Measurements from ENCODE around the gene ANXA4. TPM values are rescaled to one million over a fixed set of nuclear protein-coding genes. Genes with fewer than 3 reads are reported as not detected.
"Not testable (repeated sequence)": the region's sequence is repeated elsewhere in the genome, so short reads cannot be mapped to it uniquely, and the experiment has no call there.

Gene ANXA4
- total RNA-seq, 1 donor, result 26.1 TPM

DNA sequence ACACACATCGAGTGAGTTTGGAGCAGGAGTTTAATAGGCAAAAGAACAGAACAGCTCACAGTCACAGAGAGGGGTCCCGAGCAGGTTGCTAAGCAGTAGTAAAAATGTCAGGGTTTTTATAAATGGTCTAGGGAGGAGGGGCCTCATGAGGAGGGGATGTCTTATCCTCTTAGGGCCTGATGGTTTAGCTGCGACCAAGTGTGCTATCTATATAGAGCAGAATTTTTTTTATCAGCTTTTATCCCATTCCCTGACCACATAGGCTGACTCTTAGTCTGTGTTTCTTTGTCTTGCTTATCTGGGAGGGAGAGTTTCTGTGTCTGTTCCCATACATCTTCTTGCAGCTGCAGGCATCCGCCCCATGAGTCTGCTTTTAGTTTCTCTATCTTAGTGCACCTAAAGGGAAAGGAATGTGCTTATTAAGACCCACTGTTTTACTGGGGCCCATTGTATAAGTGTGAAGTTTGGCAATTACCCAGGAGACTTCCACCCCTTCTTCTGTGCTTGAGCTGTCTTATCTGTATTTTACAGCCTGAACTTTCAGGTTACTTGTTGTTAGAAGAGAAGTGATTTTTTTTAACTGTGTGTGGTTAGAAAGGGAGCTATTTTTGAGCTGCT, 57.1 kb downstream of the ANXA4 start:
- DNase-seq (ENCODE audit: low read depth in 2 of 3, low spot score in 2 of 3), result peak in 2 of 3 donors; percentile 79 to 92

DNA sequence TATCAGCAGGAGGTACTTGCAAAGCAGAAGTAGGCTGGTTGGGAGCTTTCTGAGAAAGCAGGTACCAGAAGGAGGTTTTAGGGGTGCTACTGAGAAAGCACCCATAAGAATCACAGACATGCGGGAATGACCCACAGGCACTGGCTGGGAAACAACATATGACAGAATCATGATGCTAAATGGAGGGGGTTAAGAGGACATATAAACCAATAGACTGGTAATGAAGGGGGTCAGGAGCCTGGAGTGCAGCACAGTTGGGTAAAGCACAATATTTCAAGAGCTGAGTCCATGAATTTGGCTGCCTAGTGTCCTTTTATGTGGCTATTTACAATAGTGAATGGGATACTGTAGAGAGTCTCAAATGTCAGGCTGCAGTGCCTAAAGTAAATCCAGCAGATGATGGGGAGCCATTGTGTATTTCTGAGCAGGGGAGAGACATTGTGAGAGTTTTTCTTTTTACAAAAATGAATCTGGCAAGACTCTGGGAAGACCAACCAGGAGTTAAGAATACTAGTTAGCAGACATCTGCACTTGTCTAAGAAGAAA, 59.9 kb downstream of the ANXA4 start:
- no peak for DNase-seq (ENCODE audit: low read depth in 2 of 3, low spot score in 2 of 3)

DNA sequence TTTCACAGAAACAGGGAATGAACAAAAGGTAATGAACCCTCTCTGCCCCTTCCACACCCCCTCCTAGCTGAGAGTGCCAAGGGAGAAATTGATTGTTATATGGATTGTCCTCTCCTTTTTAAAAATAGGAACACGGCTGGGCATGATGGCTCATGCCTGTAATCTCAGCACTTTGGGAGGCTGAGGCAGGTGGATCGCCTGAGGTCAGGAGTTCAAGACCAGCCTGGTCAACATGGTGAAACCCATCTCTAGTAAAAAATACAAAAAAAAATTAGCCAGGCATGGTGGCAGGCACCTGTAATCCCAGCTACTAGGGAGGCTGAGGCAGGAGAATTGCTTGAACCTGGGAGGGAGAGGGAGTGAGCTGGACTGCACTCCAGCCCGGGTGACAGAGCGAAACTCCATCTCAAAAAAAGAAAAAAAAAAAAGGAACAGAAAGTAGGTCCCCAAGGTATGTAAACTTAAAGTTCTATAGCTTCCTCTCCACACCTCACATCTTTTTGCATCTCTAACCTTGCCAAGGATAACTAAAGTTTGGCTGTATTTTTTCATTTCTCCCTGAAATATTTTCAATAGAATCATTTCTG, 60.9 kb downstream of the ANXA4 start:
- DNase-seq (ENCODE audit: low read depth in 2 of 3, low spot score in 2 of 3), result not testable (repeated sequence)

DNA sequence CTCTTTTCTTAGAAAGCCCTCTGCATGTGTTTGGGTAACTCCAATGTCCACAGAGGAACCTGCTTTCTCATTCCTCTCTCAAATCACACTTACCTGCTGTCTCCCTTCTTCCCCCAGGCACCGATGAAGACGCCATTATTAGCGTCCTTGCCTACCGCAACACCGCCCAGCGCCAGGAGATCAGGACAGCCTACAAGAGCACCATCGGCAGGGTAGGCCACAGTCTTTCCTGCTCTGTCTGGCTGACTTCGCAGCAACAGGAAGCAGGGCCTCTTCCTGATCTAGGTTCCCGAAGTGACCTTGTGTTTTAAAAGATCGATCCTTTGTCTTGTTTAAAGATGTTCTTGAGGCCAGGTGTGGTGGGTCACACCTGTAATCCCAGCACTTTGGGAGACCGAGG, 62.5 kb downstream of the ANXA4 start:
- DNase-seq (ENCODE audit: low read depth in 2 of 3, low spot score in 2 of 3), result peak in 1 of 3 donors; percentile 22

DNA sequence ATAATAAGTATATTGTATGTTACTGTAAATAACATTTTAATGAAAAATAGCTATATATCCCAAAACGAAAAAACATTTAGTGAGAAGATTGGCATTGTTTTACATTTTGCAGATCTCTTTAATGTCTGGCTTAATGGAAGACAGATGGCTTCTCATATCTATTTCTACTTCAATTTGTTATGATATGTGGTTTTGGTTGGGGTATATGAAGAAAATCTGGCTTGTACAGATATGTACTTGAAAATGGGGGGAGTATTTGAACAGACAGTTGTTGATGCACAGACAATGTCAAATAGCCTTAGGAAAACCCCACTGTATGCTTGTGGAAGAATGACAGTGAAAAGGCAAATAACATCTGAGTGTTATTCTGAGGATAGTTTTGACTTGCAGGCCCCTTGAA, 64.0 kb downstream of the ANXA4 start:
- no peak for DNase-seq (ENCODE audit: low read depth in 2 of 3, low spot score in 2 of 3)

DNA sequence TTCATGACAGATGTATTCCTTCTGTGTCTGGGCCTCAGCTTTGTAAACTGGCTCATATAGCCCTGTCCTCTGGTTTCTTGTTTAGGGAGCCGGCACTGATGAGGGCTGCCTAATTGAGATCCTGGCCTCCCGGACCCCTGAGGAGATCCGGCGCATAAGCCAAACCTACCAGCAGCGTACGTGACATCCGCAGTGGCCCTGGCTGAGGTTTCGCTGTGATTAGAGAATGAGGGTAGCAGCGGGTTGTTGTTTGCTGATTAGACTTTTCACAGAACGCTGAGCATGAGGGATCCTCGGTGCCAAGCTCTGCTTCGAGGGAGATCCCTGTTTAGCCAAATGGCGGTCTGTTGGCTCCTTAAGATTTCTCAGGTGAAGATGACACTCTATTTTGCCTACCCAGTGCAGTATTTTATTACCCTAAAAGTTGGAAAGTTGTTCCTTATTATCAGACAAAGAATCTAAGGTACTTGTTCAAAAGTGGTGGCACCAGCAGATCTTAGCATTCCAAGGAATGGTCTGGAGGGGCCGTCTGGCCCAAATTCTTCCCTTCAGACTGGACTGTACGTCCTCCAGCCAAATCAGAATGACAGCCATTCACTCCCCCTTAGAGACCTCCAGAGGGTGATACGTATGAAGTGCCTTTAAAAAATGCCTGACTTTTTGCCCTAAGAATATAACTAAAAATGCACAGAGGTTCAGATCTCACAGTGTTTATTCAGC, 66.0 kb downstream of the ANXA4 start:
- no peak for DNase-seq (ENCODE audit: low read depth in 2 of 3, low spot score in 2 of 3)

DNA sequence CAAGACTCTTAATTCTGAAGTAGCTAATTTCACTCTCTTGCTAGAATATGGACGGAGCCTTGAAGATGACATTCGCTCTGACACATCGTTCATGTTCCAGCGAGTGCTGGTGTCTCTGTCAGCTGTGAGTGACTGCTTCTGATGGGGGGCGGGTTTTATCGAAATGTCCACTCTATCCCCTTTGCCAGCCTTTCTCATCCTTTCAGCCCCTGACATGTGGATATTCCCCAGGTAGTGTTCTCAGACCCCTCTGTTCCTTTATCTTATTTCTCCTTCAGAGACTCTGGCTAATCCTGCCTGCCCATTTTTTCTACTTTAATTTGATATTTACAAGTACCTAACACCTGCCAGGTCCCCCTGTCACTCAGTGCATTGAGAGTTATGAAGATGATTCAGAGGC, 68.6 kb downstream of the ANXA4 start:
- DNase-seq (ENCODE audit: low read depth in 2 of 3, low spot score in 2 of 3), result no peak

DNA sequence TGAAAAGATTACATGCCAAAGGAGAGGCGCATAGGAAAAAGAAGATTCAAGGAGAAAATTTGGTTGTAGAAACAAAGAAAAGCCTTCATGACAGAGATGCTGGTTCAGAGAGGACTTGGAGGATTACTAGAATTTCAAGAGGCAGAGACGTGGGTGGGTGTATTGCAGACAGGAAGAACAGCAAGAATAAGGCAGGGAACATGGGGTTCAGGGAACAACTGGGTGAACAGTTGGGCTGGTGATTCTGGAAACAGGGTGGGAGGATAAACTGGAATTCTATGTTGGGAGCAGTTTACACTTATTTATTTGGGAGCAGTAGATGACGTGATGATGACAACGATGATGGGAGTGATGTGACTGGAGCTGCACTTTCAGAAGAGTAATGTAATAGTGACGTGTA, 69.1 kb downstream of the ANXA4 start:
- DNase-seq (ENCODE audit: low read depth in 2 of 3, low spot score in 2 of 3), result no peak

DNA sequence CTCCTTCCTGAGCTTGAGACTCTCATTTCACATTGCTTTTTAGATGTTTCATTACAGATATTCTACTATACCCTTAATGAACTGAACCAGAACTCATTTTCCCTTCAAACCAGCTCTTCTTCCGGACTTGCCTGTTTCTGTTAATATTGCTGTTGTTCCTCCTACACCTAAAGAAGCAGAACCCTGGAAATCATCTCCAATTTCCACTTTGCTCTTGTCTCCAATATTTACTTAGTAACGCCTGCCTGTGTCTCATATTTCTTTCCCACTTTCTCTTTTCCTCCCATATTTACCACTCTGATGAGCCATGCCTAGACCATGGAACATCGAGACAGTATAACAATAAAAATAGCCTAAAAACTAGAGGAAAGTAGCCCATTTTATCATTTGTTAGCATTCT, 69.7 kb downstream of the ANXA4 start:
- no peak for DNase-seq (ENCODE audit: low read depth in 2 of 3, low spot score in 2 of 3)

DNA sequence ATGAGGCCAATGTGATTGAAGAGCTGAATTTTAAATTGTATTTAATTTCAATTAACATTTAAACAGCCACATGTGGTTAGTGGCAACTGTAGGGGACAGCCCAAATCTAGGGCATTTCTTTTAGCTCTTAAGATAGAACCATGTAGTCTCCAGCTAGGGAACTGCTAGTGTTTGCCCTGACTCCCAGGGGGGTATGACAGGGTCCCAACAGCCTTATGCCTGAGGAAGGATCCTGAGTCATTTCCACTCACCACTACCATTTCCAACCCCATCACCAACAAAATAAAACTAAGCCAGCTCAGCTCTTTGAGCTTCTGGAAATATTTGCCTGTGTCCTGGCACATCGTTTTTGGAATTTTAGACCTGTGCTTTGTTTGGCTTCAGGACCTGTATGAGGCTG, 73.8 kb downstream of the ANXA4 start:
- DNase-seq (ENCODE audit: low read depth in 2 of 3, low spot score in 2 of 3), result no peak

DNA sequence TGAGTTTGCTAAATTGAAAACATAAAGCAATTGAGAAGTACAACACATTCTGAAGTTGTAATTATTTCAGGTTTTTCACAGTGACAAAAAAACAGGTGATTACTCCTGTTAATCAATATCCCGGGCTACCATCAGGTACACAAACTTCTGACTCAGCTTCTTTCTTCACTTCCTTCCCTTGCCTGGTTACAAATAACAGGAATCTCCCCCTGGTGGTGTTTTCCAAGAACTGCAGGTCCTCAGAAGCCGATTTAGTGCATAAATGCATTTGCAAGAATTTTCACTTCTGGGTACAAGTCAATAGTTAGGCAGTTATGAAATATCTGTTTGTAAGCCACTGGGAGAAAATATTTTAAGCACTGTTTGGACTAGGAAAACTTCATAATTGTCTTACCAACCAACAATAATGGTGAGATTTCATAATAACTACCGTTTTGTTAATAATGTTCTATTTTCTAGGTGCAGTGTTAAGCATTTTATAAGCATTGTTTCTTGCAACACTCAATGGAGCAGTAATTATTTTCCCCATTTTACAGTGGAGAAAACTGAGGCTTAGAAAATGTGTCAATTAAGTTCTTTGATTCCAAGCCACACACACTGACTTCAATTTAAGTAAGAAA, 75.1 kb downstream of the ANXA4 start:
- DNase-seq (ENCODE audit: low read depth in 2 of 3, low spot score in 2 of 3), result peak; percentile 52 to 91 (median 79)

DNA sequence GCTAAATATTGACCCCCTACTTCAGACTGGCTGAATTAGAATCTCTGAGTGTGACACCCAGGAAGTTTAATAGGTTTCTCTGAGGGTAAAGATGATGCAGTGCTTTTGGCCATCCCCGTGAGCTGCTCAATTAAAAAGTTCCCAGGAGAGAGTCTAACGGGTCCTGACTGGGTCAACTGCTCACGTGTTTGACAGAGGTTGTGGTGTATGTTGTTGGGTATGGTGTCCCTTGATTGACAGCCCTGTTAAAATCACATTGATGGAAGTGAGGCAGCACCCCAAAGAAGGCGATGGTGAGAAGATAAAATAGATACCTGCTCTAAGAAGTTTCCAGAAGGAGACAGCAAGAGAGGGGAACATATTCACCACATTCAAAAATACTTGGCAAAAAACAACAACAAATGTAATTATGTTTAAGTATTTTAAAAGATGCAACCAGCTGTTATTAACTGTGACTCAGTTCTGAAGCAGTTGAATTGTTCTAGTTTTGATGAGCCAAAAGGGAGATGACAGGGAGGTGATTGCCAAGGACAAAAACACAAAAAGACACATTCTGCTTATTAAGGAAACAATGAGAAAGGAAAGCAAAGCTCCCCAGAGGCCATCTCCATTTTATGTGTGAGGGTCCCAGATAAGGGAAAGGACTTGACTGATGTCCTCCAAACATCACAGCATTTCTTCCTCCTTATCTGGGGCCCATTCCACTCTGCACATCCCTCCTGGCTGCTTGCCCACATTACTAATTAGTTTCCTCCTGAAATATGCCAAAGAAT, 76.0 kb downstream of the ANXA4 start:
- DNase-seq (ENCODE audit: low read depth in 2 of 3, low spot score in 2 of 3), result peak in 1 of 3 donors; percentile 39

DNA sequence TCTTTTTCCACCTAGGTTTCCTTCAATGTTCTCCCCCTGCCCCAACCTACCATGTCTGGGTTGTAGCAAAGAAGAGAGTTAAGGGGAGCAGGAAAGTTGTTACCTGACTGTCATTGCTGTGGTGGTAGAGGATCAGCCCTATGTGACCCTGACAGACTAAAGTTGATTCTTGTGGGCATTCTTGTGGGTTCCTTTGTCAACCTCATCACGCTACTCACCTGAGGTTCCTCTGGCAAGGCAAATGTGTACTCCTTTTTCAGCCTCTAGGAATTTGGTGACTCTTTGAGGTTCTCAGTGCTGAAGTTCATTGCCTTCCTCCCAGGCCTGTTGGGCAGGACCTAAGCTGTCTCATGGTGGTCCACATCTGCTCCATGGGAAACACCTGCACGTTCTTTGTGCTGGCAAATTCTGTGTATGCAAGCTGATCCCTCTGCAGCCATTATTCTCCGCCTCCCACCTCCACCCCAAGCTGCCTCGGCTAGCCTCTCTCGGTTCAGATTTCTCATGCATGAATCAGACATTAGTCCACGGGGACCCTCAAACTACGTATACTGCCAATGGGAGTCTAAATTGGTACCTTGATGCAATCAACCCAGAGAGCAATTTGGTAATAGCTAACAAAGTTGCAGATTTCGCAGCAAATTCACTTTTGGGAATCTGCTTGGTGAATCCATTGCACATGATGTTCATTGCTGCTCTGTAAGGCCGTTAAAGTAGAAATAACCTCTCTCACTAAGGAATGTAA, 86.0 kb downstream of the ANXA4 start:
- DNase-seq (ENCODE audit: low read depth in 2 of 3, low spot score in 2 of 3), result no peak

DNA sequence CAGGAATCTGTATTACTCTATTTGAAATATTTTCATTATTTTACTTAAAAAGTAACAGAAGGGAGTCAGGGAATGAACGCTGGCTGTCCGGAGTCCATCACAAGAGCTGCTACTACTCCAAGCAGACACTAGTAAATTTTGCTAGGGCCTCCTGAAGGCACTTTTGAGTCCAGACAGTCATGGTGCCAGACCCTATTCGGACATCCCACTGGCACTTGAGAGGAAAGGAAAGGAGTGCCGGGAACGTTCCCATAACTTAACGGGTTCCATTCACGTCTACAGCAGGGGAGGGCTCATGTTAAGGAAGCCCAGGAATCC, 87.0 kb downstream of the ANXA4 start:
- DNase-seq (ENCODE audit: low read depth in 2 of 3, low spot score in 2 of 3), result no peak

DNA sequence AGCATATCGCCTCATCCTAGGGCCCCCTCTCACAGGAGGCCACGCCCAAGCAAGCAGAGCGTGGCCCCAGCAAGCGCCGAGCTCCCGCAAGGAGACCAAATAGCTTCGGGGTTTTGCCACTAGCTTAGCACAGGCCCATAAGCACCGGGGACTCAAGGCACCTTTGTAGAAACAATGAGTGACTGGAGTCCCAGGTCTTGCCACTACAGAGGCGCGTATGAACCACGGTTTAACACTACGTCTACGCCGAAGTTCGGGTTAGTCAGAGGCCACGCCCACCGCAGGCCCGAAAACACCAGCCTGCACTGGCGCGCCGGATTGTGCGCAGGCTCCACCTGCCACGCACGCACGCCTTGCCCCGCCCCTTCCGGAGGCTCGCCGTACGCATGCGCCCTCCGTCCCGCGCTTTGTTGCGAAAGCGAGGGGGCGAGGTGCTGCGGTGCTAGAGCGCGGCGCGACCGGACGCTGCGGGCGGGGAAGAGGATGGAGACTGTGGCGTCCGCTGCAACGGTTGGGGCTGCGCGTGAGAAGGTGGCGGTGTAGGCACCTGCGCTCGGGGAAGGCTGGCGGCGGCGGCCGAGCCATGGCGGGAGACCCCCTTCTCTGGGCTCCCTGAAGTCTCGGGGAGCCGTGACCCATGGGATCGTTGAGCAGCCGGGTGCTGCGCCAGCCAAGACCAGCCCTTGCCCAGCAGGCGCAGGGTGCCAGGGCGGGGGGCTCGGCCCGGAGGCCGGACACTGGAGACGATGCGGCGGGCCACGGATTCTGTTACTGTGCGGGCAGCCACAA, 87.5 kb downstream of the ANXA4 start, which contains the start of gene GMCL1:
TSS of gene GMCL1 (plus strand) at position 405 of the 789 bp plus-strand sequence. CDS start at position 638, 233 bp downstream.
- peak; percentile 97 to 99 (median 98) for DNase-seq (ENCODE audit: low read depth in 2 of 3, low spot score in 2 of 3)

DNA sequence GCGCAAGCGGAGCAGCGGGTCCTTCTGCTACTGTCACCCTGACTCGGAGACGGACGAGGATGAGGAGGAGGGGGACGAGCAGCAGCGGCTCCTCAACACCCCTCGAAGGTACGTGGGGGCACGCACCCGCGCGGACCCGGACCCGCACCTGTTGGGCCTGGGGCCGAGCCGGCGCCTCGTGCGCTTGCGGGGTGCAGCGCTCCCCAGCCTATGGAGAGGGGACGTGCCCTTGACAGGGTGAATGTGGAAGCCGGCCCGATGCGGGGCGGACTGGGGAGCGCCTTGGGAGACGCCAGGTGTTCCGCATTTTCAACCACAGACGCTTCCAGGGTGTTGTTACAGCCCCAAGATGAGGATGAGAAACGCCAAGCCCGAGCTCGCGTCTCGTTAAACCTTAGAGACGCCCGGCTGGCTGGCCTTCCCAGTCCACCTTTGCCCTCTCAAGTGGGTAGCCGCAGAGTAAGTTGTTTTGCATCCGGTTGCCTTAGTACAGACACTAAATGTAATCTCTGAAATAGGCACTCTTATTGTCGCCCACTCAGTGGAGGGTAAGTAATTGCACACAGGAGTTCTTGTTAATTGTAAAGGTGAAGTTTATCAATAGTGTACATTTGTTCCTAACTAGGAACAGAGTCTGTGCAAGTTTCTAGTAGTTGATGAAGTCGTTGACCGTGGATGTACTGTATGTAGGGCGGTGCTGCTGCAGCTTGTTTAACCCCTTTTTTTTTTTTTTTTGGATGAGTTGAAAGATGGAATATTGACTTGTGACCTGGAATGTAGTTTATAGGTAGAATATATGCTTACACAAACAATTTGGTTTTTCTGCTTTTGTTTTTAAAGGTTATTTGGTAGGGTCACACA, 88.3 kb downstream of the ANXA4 start:
- DNase-seq (ENCODE audit: low read depth in 2 of 3, low spot score in 2 of 3), result peak; percentile 24 to 46 (median 45)

DNA sequence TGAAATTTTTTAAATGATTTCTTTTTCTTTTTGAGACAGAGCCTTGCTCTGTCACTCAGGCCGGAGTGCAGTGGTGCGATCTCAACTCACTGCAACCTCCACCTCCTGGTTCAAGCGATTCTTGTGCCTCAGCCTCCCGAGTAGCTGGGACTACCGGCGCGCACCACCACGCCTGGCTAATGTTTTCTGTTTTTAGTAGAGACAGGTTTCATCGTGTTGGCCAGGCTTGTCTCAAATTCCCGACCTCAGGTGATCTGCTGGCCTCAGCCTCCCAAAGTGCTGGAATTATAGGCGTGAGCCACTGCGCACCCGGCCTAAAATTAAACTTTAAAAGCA, 88.9 kb downstream of the ANXA4 start:
- not testable (repeated sequence) for DNase-seq (ENCODE audit: low read depth in 2 of 3, low spot score in 2 of 3)

DNA sequence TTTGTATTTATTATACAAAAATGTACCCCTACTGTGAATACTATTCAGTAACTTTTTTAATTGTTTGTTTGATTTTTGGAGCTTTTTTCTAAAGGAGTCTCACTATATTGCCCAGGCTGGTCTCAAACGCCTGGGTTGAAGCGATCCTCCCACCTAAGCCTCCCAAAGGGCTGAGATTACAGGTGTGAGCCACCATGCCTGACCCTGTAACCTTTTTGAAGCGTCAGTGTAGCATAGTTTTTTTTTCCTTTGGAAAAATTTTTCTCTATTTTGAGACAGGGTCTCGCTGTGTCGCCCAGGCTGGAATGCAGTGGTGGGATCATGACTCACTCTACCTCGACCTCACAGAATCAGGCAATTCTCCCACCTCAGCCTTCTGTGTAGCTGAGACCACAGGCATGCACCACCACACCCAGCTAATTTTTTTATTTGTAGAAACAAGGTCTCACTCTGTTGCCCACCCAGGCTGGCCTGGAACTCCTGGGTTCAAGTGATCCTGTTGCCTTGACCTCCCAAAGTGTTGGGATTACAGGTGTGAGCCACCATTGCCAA, 89.5 kb downstream of the ANXA4 start:
- DNase-seq (ENCODE audit: low read depth in 2 of 3, low spot score in 2 of 3), result no peak
